ENCODE results near the gene SPIRE2.
"Not testable (repeated sequence)": the region's sequence is repeated elsewhere in the genome, so short reads cannot be mapped to it uniquely, and the experiment has no call there.

The SPIRE2 gene

DNA sequence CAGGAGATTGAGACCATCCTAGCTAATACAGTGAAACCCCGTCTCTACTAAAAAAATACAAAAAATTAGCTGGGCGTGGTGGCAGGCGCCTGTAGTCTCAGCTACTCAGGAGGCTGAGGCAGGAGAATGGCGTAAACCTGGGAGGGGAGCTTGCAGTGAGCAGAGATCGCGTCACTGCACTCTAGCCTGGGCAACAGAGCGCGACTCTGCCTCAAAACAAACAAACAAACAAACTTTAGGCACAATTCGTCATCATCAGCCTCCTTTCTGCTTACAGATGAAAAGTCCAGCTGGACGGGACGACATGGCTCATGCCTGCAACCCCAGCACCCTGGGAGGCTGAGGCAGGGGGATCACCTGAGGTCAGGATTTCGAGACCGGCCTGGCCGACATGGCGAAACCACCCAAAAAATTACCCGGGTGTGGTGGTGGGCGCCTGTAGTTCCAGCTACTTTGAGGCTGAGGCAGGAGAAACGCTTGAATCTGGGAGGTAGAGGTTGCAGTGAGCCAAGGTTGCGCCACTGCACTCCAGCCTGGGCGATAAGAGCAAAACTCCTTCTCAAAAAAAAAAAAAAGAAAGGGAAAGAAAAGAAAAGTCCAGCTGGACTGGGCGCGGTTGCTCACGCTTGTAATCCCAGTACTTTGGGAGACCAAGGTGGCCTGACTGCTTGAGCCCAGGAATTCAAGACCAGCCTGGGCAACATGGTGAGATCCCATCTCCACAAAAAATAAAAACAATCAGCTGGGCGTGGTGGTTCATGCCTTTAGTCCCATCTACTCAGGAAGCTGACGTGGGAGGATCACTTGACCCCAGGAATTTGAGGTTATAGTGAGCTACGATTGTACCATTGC, 1.5 kb upstream of the SPIRE2 start:
- no peaks in the 10 kb centered on the region for H3K36me3 ChIP-seq (ENCODE audit: control insufficient read depth in 1 of 2, insufficient read depth in 2 of 2, low read length in 2 of 2)
- H3K27ac ChIP-seq (ENCODE audit: low read depth, low read length) = no peak overlapping the region
- no peaks in the 10 kb centered on the region for H3K9me3 ChIP-seq (ENCODE audit: control insufficient read depth in 1 of 2, low read length in 2 of 2)
- H3K4me1 ChIP-seq (ENCODE audit: control insufficient read depth in 1 of 2, insufficient read depth in 2 of 2, low read length in 2 of 2) = peaks cover 32 to 38% of the 10 kb centered on the region in 2 donors
- H3K4me3 ChIP-seq (ENCODE audit: low read depth in 1 of 2, low read length in 2 of 2) = no peak overlapping the region
- H3K9ac ChIP-seq (ENCODE audit: low read depth in 1 of 2, low read length in 2 of 2) = peak overlapping the region in 1 of 2 donors; percentile 66
- H3K27me3 ChIP-seq (ENCODE audit: control insufficient read depth in 1 of 2, insufficient read depth in 2 of 2, low read length in 2 of 2) = no peaks in the 10 kb centered on the region

GRCh38 chr16:89827383-89828198, 684 bp upstream of the SPIRE2 start:
- no peaks in the 10 kb centered on the region for H3K9me3 ChIP-seq (ENCODE audit: control insufficient read depth in 1 of 2, low read length in 2 of 2)
- H3K9ac ChIP-seq (ENCODE audit: low read depth in 1 of 2, low read length in 2 of 2) = peak overlapping the region; percentile 66 to 69
- peaks cover 27 to 30% of the 10 kb centered on the region in 2 donors for H3K4me1 ChIP-seq (ENCODE audit: control insufficient read depth in 1 of 2, insufficient read depth in 2 of 2, low read length in 2 of 2)
- H3K27ac ChIP-seq (ENCODE audit: low read depth, low read length) = peak overlapping the region; percentile 75
- peaks cover 0 to 5% of the 10 kb centered on the region in 2 donors for H3K36me3 ChIP-seq (ENCODE audit: control insufficient read depth in 1 of 2, insufficient read depth in 2 of 2, low read length in 2 of 2)
- peak overlapping the region; percentile 64 to 69 for H3K4me3 ChIP-seq (ENCODE audit: low read depth in 1 of 2, low read length in 2 of 2)
- no peaks in the 10 kb centered on the region for H3K27me3 ChIP-seq (ENCODE audit: control insufficient read depth in 1 of 2, insufficient read depth in 2 of 2, low read length in 2 of 2)

GRCh38 chr16:89828870-89829629, 775 bp downstream of the SPIRE2 start:
- H3K4me1 ChIP-seq (ENCODE audit: control insufficient read depth in 1 of 2, insufficient read depth in 2 of 2, low read length in 2 of 2) = peaks cover 18 to 30% of the 10 kb centered on the region in 2 donors
- peak overlapping the region; percentile 76 to 85 for H3K9ac ChIP-seq (ENCODE audit: low read depth in 1 of 2, low read length in 2 of 2)
- H3K36me3 ChIP-seq (ENCODE audit: control insufficient read depth in 1 of 2, insufficient read depth in 2 of 2, low read length in 2 of 2) = peaks cover 0 to 5% of the 10 kb centered on the region in 2 donors
- H3K27me3 ChIP-seq (ENCODE audit: control insufficient read depth in 1 of 2, insufficient read depth in 2 of 2, low read length in 2 of 2) = no peaks in the 10 kb centered on the region
- H3K27ac ChIP-seq (ENCODE audit: low read depth, low read length) = peak overlapping the region; percentile 74
- H3K9me3 ChIP-seq (ENCODE audit: control insufficient read depth in 1 of 2, low read length in 2 of 2) = no peaks in the 10 kb centered on the region
- peak overlapping the region; percentile 69 to 77 for H3K4me3 ChIP-seq (ENCODE audit: low read depth in 1 of 2, low read length in 2 of 2)

DNA sequence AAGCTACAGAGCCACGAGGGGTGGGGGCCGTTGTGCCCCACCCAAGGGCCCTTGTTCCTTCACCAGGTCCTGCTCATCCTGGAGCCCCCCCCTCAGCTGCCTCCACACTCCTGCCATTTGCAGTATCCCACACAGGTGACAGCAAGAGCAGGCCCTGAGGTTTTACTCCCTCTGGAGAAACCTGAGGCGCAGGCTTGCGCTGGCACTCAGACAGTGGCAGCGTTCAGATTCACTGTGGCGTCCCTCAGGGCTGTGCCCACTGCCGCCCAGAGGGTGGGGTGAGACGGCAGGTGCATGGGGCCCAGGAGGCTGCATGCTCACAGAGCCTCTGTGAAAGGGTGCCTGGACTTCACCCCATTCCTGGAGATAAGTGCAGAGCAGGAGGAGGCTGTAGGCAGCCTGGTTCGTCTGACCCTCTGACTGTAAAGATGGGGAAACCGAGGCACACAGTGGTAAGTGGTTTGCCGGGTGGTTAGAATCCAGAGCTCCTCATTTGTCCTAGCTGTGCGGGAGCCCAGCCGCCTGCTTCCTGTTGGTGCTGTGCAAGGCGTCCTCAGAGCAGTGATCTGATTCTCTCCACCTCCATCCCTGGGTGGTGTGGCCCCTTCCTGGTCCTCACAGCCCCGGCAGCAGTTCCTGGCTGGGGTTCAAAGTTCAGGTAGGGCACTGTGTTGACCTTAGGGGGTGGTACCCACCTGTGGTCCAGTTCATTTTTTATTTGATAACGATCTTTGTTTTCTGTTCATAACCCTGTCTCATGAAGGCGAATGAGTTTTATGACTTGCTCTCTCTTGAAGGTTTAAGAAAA, 1.6 kb downstream of the SPIRE2 start:
- peaks cover 0 to 5% of the 10 kb centered on the region in 2 donors for H3K36me3 ChIP-seq (ENCODE audit: control insufficient read depth in 1 of 2, insufficient read depth in 2 of 2, low read length in 2 of 2)
- H3K4me1 ChIP-seq (ENCODE audit: control insufficient read depth in 1 of 2, insufficient read depth in 2 of 2, low read length in 2 of 2) = peaks cover 18 to 31% of the 10 kb centered on the region in 2 donors
- peak overlapping the region; percentile 76 to 85 for H3K9ac ChIP-seq (ENCODE audit: low read depth in 1 of 2, low read length in 2 of 2)
- no peaks in the 10 kb centered on the region for H3K9me3 ChIP-seq (ENCODE audit: control insufficient read depth in 1 of 2, low read length in 2 of 2)
- H3K4me3 ChIP-seq (ENCODE audit: low read depth in 1 of 2, low read length in 2 of 2) = peak overlapping the region; percentile 69 to 77
- no peaks in the 10 kb centered on the region for H3K27me3 ChIP-seq (ENCODE audit: control insufficient read depth in 1 of 2, insufficient read depth in 2 of 2, low read length in 2 of 2)
- H3K27ac ChIP-seq (ENCODE audit: low read depth, low read length) = peak overlapping the region; percentile 74

GRCh38 chr16:89831810-89832328, 3.6 kb downstream of the SPIRE2 start:
- Histone ChIP-seq H3K4me1 (ENCODE audit: control insufficient read depth in 1 of 2, insufficient read depth in 2 of 2, low read length in 2 of 2) (peaks cover 19 to 38% of the 10 kb centered on the region in 2 donors), H3K27me3 (ENCODE audit: control insufficient read depth in 1 of 2, insufficient read depth in 2 of 2, low read length in 2 of 2) (no peaks in the 10 kb centered on the region), H3K9me3 (ENCODE audit: control insufficient read depth in 1 of 2, low read length in 2 of 2) (no peaks in the 10 kb centered on the region), H3K9ac (ENCODE audit: low read depth in 1 of 2, low read length in 2 of 2) (no peak overlapping the region), H3K36me3 (ENCODE audit: control insufficient read depth in 1 of 2, insufficient read depth in 2 of 2, low read length in 2 of 2) (peaks cover 0 to 8% of the 10 kb centered on the region in 2 donors), H3K4me3 (ENCODE audit: low read depth in 1 of 2, low read length in 2 of 2) (no peak overlapping the region), H3K27ac (ENCODE audit: low read depth, low read length) (no peak overlapping the region)

DNA sequence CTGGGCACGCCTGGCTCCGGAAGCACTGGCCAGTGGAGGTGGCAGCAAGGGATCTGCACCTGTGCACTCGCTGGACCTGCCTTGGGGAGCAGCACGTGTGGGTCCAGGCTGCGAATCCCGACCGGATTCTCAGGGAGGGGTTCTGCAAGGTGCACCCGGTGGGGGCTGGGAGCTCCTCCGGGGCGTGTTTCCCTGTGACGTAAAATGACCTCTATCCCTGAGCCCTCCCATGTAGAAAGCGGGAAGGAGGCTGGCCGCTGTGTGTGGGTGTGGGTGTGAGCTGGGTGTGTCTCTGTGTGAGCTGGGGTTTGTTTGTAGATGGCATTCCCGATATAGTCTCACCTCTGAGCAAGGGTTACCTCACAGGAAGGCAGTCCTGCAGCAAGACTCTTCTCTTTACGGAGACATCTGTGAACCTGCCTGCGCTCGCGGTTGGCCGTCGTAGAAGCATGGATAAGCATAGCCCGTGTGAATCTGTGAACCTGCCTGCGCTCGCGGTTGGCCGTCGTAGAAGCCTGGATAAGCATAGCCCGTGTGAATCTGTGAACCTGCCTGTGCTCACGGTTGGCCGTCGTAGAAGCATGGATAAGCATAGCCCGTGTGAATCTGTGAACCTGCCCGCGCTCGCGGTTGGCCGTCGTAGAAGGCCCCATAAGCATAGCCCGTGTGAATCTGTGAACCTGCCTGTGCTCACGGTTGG, 5.5 kb downstream of the SPIRE2 start:
- not testable (repeated sequence) for H3K36me3 ChIP-seq (ENCODE audit: control insufficient read depth in 1 of 2, insufficient read depth in 2 of 2, low read length in 2 of 2)
- H3K9ac ChIP-seq (ENCODE audit: low read depth in 1 of 2, low read length in 2 of 2) = peak overlapping the region; percentile 60 to 81

DNA sequence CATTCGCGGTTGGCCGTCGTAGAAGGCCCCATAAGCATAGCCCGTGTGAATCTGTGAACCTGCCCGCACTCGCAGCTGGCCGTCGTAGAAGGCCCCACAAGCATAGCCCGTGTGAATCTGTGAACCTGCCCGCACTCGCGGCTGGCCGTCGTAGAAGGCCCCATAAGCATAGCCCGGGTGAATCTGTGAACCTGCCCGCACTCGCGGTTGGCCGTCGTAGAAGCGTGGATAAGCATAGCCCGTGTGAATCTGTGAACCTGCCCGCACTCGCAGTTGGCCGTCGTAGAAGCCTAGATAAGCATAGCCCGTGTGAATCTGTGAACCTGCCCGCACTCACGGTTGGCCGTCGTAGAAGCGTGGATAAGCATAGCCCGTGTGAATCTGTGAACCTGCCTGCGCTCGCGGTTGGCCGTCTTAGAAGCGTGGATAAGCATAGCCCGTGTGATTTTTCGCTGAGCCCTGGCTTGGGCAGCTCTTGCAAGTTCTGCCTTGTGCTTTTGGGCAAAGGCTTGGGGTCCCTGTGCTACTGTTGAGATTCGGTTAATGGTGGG, 6.6 kb downstream of the SPIRE2 start:
- H3K27ac ChIP-seq (ENCODE audit: low read depth, low read length); H3K4me3 ChIP-seq (ENCODE audit: low read depth in 1 of 2, low read length in 2 of 2); H3K27me3 ChIP-seq (ENCODE audit: control insufficient read depth in 1 of 2, insufficient read depth in 2 of 2, low read length in 2 of 2); H3K9ac ChIP-seq (ENCODE audit: low read depth in 1 of 2, low read length in 2 of 2); H3K9me3 ChIP-seq (ENCODE audit: control insufficient read depth in 1 of 2, low read length in 2 of 2); H3K36me3 ChIP-seq (ENCODE audit: control insufficient read depth in 1 of 2, insufficient read depth in 2 of 2, low read length in 2 of 2): not testable (repeated sequence)
- H3K4me1 ChIP-seq (ENCODE audit: control insufficient read depth in 1 of 2, insufficient read depth in 2 of 2, low read length in 2 of 2) = peaks cover 19 to 42% of the 10 kb centered on the region in 2 donors

More for the DNA sequence above, 5.5 kb downstream of the SPIRE2 start:
- not testable (repeated sequence) for H3K27me3 ChIP-seq (ENCODE audit: control insufficient read depth in 1 of 2, insufficient read depth in 2 of 2, low read length in 2 of 2); H3K9me3 ChIP-seq (ENCODE audit: control insufficient read depth in 1 of 2, low read length in 2 of 2)
- H3K4me1 ChIP-seq (ENCODE audit: control insufficient read depth in 1 of 2, insufficient read depth in 2 of 2, low read length in 2 of 2) = peaks cover 24 to 49% of the 10 kb centered on the region in 2 donors
- H3K27ac ChIP-seq (ENCODE audit: low read depth, low read length) = peak overlapping the region; percentile 85
- H3K4me3 ChIP-seq (ENCODE audit: low read depth in 1 of 2, low read length in 2 of 2) = peak overlapping the region in 1 of 2 donors; percentile 36

DNA sequence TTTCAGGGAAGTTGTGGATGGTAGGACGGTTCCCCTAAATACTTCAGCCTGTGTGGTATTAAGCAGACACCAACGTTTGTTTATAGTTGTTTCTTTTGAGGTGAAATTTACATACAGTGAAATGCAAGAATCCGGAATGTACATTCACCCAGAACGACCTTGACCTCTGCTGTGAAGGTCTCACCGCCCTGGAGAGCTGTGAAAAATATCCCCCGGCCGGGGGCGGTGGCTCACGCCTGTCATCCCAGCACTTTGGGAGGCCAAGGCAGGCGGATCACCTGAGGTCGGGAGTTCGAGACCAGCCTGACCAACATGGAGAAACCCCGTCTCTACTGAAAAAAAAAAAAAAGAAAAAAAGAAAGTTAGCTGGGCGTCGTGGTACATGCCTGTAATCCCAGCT, 8.2 kb downstream of the SPIRE2 start:
- not testable (repeated sequence) for H3K27ac ChIP-seq (ENCODE audit: low read depth, low read length); H3K9ac ChIP-seq (ENCODE audit: low read depth in 1 of 2, low read length in 2 of 2); H3K27me3 ChIP-seq (ENCODE audit: control insufficient read depth in 1 of 2, insufficient read depth in 2 of 2, low read length in 2 of 2); H3K9me3 ChIP-seq (ENCODE audit: control insufficient read depth in 1 of 2, low read length in 2 of 2); H3K4me3 ChIP-seq (ENCODE audit: low read depth in 1 of 2, low read length in 2 of 2); H3K36me3 ChIP-seq (ENCODE audit: control insufficient read depth in 1 of 2, insufficient read depth in 2 of 2, low read length in 2 of 2)
- H3K4me1 ChIP-seq (ENCODE audit: control insufficient read depth in 1 of 2, insufficient read depth in 2 of 2, low read length in 2 of 2) = peaks cover 13 to 35% of the 10 kb centered on the region in 2 donors

All from duodenal mucosa (tissue), 2 donors.